ENCODE data around the gene SPTBN1. TPM values are rescaled to one million over a fixed set of nuclear protein-coding genes. Genes with fewer than 3 reads are reported as not detected.

SPTBN1 gene
- total RNA-seq, 1 experiment from 2014 or later, result 204 TPM

DNA sequence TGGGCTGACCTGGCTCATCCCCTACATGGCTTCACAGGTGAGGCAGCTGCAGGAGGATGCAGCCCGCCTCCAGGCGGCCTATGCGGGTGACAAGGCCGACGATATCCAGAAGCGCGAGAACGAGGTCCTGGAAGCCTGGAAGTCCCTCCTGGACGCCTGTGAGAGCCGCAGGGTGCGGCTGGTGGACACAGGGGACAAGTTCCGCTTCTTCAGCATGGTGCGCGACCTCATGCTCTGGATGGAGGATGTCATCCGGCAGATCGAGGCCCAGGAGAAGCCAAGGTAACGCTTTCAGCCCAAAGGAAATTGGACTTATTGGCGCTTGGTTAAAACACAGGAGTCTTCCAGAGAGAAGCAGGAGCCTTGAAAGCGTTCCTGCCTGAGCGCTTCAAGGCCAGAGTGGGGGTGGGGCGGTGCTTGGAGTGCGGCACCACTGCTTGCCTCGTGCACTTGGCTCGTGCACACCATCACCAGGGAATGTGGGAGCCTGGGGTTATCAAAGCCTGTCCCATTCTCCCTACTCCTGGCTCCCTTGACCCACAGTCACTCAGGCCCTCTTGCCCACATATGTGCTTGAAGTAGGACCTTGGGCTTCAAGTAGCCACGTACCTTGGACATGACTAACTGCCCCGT is 197.6 kb downstream of the SPTBN1 start (continued):
- no peak for TF ChIP-seq ZNF317 (CRISPR knock-in tag; IDR thresholded peaks at IDR 0.05; ENCODE audit: borderline replicate concordance, low read depth)

DNA sequence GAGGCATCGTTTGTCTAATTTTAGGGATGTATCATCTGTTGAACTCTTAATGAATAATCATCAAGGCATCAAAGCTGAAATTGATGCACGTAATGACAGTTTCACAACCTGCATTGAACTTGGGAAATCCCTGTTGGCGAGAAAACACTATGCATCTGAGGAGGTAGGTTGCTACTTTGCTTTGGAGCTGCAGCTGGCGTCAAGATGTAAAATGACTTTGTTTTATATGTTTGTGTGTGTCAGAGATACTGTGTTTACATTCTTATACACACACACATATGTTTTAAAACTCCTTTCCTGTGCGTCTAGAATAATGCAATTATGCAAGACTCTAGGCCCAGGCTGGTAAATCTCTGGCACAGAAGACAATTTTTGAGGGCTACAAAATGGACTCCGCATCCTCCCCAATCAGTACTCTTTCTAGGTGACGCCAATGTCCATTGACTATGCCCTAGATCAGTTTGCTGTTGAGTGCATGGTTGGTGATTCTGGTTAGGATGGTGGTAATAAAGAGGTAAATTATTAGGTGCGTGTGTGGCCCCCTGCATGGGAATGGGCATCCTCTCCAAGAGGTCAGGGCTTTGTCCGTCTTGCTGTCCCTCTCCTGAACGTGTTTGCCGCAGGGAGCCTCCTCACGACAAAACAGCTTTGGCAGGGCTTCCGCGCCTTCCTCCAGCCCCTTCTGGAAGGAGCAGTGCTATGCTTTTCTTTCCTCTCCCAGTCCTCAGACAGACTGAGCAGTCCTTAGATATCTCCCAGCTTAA is 199.1 kb downstream of the SPTBN1 start:
- Mint-ChIP-seq H3K4me3 (no peak overlapping the region), H3K27ac (no peak overlapping the region), H3K9me3 (no peaks in the 10 kb centered on the region), H3K36me3 (peaks cover 85% of the 10 kb centered on the region), H3K27me3 (ENCODE audit: low read depth) (no peaks in the 10 kb centered on the region), H3K4me1 (no peaks in the 10 kb centered on the region)
- ATAC-seq (no peak), DNase-seq (ENCODE audit: low spot score) (no peak)
- TF ChIP-seq USF2 (CRISPR knock-in tag; IDR thresholded peaks at IDR 0.05) (no peak), ELF4 (CRISPR knock-in tag; IDR thresholded peaks at IDR 0.05; ENCODE audit: low read depth) (no peak), SP1 (CRISPR knock-in tag; conservative IDR thresholded peaks at IDR 0.05) (no peak), ZNF317 (CRISPR knock-in tag; IDR thresholded peaks at IDR 0.05; ENCODE audit: borderline replicate concordance, low read depth) (no peak), CBFB (CRISPR knock-in tag; IDR thresholded peaks at IDR 0.05; ENCODE audit: low read depth) (no peak), NR1H2 (CRISPR knock-in tag; IDR thresholded peaks at IDR 0.05) (no peak), JAZF1 (CRISPR knock-in tag; IDR thresholded peaks at IDR 0.05) (no peak), EMX1 (CRISPR knock-in tag; IDR thresholded peaks at IDR 0.05) (no peak), ATF3 (CRISPR knock-in tag; conservative IDR thresholded peaks at IDR 0.05) (no peak), ZNF121 (CRISPR knock-in tag; IDR thresholded peaks at IDR 0.05) (no peak), OVOL2 (CRISPR knock-in tag; IDR thresholded peaks at IDR 0.05; ENCODE audit: borderline replicate concordance) (no peak), RORB (CRISPR knock-in tag; IDR thresholded peaks at IDR 0.05) (no peak), NFYB (CRISPR knock-in tag; conservative IDR thresholded peaks at IDR 0.05; ENCODE audit: low read depth) (no peak)
- TF ChIP-seq, protein P1, sequence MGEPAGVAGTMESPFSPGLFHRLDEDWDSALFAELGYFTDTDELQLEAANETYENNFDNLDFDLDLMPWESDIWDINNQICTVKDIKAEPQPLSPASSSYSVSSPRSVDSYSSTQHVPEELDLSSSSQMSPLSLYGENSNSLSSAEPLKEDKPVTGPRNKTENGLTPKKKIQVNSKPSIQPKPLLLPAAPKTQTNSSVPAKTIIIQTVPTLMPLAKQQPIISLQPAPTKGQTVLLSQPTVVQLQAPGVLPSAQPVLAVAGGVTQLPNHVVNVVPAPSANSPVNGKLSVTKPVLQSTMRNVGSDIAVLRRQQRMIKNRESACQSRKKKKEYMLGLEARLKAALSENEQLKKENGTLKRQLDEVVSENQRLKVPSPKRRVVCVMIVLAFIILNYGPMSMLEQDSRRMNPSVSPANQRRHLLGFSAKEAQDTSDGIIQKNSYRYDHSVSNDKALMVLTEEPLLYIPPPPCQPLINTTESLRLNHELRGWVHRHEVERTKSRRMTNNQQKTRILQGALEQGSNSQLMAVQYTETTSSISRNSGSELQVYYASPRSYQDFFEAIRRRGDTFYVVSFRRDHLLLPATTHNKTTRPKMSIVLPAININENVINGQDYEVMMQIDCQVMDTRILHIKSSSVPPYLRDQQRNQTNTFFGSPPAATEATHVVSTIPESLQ (CRISPR knock-in tag; IDR thresholded peaks at IDR 0.05), result no peak
- TF ChIP-seq, protein P2, sequence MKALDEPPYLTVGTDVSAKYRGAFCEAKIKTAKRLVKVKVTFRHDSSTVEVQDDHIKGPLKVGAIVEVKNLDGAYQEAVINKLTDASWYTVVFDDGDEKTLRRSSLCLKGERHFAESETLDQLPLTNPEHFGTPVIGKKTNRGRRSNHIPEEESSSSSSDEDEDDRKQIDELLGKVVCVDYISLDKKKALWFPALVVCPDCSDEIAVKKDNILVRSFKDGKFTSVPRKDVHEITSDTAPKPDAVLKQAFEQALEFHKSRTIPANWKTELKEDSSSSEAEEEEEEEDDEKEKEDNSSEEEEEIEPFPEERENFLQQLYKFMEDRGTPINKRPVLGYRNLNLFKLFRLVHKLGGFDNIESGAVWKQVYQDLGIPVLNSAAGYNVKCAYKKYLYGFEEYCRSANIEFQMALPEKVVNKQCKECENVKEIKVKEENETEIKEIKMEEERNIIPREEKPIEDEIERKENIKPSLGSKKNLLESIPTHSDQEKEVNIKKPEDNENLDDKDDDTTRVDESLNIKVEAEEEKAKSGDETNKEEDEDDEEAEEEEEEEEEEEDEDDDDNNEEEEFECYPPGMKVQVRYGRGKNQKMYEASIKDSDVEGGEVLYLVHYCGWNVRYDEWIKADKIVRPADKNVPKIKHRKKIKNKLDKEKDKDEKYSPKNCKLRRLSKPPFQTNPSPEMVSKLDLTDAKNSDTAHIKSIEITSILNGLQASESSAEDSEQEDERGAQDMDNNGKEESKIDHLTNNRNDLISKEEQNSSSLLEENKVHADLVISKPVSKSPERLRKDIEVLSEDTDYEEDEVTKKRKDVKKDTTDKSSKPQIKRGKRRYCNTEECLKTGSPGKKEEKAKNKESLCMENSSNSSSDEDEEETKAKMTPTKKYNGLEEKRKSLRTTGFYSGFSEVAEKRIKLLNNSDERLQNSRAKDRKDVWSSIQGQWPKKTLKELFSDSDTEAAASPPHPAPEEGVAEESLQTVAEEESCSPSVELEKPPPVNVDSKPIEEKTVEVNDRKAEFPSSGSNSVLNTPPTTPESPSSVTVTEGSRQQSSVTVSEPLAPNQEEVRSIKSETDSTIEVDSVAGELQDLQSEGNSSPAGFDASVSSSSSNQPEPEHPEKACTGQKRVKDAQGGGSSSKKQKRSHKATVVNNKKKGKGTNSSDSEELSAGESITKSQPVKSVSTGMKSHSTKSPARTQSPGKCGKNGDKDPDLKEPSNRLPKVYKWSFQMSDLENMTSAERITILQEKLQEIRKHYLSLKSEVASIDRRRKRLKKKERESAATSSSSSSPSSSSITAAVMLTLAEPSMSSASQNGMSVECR (CRISPR knock-in tag; IDR thresholded peaks at IDR 0.05; ENCODE audit: borderline replicate concordance), result no peak
- TF ChIP-seq, protein P3, sequence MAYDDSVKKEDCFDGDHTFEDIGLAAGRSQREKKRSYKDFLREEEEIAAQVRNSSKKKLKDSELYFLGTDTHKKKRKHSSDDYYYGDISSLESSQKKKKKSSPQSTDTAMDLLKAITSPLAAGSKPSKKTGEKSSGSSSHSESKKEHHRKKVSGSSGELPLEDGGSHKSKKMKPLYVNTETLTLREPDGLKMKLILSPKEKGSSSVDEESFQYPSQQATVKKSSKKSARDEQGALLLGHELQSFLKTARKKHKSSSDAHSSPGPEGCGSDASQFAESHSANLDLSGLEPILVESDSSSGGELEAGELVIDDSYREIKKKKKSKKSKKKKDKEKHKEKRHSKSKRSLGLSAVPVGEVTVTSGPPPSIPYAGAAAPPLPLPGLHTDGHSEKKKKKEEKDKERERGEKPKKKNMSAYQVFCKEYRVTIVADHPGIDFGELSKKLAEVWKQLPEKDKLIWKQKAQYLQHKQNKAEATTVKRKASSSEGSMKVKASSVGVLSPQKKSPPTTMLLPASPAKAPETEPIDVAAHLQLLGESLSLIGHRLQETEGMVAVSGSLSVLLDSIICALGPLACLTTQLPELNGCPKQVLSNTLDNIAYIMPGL (CRISPR knock-in tag; IDR thresholded peaks at IDR 0.05), result no peak
- TF ChIP-seq, protein P4, sequence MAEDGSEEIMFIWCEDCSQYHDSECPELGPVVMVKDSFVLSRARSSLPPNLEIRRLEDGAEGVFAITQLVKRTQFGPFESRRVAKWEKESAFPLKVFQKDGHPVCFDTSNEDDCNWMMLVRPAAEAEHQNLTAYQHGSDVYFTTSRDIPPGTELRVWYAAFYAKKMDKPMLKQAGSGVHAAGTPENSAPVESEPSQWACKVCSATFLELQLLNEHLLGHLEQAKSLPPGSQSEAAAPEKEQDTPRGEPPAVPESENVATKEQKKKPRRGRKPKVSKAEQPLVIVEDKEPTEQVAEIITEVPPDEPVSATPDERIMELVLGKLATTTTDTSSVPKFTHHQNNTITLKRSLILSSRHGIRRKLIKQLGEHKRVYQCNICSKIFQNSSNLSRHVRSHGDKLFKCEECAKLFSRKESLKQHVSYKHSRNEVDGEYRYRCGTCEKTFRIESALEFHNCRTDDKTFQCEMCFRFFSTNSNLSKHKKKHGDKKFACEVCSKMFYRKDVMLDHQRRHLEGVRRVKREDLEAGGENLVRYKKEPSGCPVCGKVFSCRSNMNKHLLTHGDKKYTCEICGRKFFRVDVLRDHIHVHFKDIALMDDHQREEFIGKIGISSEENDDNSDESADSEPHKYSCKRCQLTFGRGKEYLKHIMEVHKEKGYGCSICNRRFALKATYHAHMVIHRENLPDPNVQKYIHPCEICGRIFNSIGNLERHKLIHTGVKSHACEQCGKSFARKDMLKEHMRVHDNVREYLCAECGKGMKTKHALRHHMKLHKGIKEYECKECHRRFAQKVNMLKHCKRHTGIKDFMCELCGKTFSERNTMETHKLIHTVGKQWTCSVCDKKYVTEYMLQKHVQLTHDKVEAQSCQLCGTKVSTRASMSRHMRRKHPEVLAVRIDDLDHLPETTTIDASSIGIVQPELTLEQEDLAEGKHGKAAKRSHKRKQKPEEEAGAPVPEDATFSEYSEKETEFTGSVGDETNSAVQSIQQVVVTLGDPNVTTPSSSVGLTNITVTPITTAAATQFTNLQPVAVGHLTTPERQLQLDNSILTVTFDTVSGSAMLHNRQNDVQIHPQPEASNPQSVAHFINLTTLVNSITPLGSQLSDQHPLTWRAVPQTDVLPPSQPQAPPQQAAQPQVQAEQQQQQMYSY (CRISPR knock-in tag; IDR thresholded peaks at IDR 0.05), result no peak
- TF ChIP-seq, protein P5, sequence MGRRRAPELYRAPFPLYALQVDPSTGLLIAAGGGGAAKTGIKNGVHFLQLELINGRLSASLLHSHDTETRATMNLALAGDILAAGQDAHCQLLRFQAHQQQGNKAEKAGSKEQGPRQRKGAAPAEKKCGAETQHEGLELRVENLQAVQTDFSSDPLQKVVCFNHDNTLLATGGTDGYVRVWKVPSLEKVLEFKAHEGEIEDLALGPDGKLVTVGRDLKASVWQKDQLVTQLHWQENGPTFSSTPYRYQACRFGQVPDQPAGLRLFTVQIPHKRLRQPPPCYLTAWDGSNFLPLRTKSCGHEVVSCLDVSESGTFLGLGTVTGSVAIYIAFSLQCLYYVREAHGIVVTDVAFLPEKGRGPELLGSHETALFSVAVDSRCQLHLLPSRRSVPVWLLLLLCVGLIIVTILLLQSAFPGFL (CRISPR knock-in tag; IDR thresholded peaks at IDR 0.05; ENCODE audit: borderline replicate concordance), result no peak
- POLR2A ChIA-PET, result no interaction called here
- CTCF ChIA-PET, result interaction anchor here (2.2 kb wide), 1 partner anchor 10 kb away, joined by 13 read pairs; no protein-coding TSS in a partner anchor

All from WTC11 (cell line).